IMR-90 (cell line): ENCODE measurements around the gene HOGA1. TPM values are rescaled to one million over a fixed set of nuclear protein-coding genes. Genes with fewer than 3 reads are reported as not detected.

Source experiments
- ATAC-seq: fragments of 200-7000 bp; cut with Tn5 transposase; 2 replicates; pipeline ENCODE4 v1.9.1; 2020; ENCODE audit warnings: low read depth, mild to moderate bottlenecking, moderate library complexity
- BruUV-seq: library from RNA; stranded (reverse); fragments of 400-500 nt; replicated peaks from 2 replicates; lab custom pipeline; 2021; lab: Mats Ljungman, UMichigan
- CTCF ChIA-PET: fragments of 300-600 bp; formaldehyde crosslinking; extraction: SDS; loops from one replicate; lab custom pipeline; 2021; ENCODE audit warnings: antibody characterized with exemption; lab: Yijun Ruan, JAX
- POLR2A ChIA-PET: fragments of 300-600 bp; sonication (Branson Sonifier 250); formaldehyde crosslinking; loops from one replicate; lab custom pipeline; 2022; ENCODE audit warnings: antibody characterized with exemption; ENCODE audit not compliant: unreplicated experiment; lab: Charles Lee
- DNase-seq: peaks from one replicate; pipeline ENCODE4 v3.0.0; 2013
- H2AFZ ChIP-seq: replicated peaks from 2 replicates; pipeline ENCODE3; 2013; ENCODE audit warnings: low read length, mild to moderate bottlenecking; ENCODE audit not compliant: poor library complexity
- H2AK5ac ChIP-seq: 2 replicates; pipeline ENCODE4 v1.6.1; 2013; ENCODE audit warnings: low read depth, low read length, inconsistent platforms
- H2AK9ac ChIP-seq: replicated peaks from 2 replicates; pipeline ENCODE3; 2013; ENCODE audit warnings: mild to moderate bottlenecking, low read depth, low read length, moderate library complexity; ENCODE audit not compliant: poor library complexity
- H2BK120ac ChIP-seq: 2 replicates; pipeline ENCODE4 v1.6.1; 2013; ENCODE audit warnings: low read depth, low read length, inconsistent platforms
- H2BK15ac ChIP-seq: 3 replicates; pipeline ENCODE4 v1.6.1; 2013; ENCODE audit warnings: low read depth, low read length, inconsistent platforms
- H2BK20ac ChIP-seq: 2 replicates; pipeline ENCODE4 v1.6.1; 2013; ENCODE audit warnings: low read depth, mild to moderate bottlenecking, inconsistent platforms, low read length, moderate library complexity
- H2BK5ac ChIP-seq: 2 replicates; pipeline ENCODE4 v1.6.1; 2013; ENCODE audit warnings: mild to moderate bottlenecking, low read depth, low read length, inconsistent platforms; ENCODE audit not compliant: poor library complexity, severe bottlenecking
- H3K14ac ChIP-seq: replicated peaks from 2 replicates; pipeline ENCODE4 v1.6.1; 2013; ENCODE audit warnings: low read depth, low read length, inconsistent platforms
- H3K18ac ChIP-seq: 2 replicates; pipeline ENCODE4 v1.6.1; 2013; ENCODE audit warnings: low read depth, low read length, control low read depth
- H3K23ac ChIP-seq: 2 replicates; pipeline ENCODE4 v1.6.1; 2013; ENCODE audit warnings: low read depth, low read length, inconsistent platforms
- H3K27ac ChIP-seq: 2 replicates; pipeline ENCODE4 v1.5.1; 2013; ENCODE audit warnings: mild to moderate bottlenecking, control low read depth, low read length; ENCODE audit not compliant: insufficient read depth
- H3K27me3 ChIP-seq: 2 replicates; pipeline ENCODE4 v1.6.1; 2013; ENCODE audit warnings: low read length; ENCODE audit not compliant: control insufficient read depth, insufficient read depth
- H3K36me3 ChIP-seq: 2 replicates; pipeline ENCODE4 v1.6.1; 2013; ENCODE audit warnings: low read length, mixed read lengths; ENCODE audit not compliant: control insufficient read depth, insufficient read depth
- H3K4ac ChIP-seq: 2 replicates; pipeline ENCODE4 v1.6.1; 2013; ENCODE audit warnings: low read depth, low read length, inconsistent platforms
- H3K4me1 ChIP-seq: 2 replicates; pipeline ENCODE4 v1.6.1; 2013; ENCODE audit warnings: low read length, mixed read lengths; ENCODE audit not compliant: control insufficient read depth, insufficient read depth
- H3K4me2 ChIP-seq: 2 replicates; pipeline ENCODE4 v1.6.1; 2013; ENCODE audit warnings: low read depth, mild to moderate bottlenecking, control low read depth, low read length, moderate library complexity
- H3K4me3 ChIP-seq: 2 replicates; pipeline ENCODE4 v1.5.1; 2013; ENCODE audit warnings: low read depth, mild to moderate bottlenecking, control low read depth, low read length, moderate library complexity; ENCODE audit not compliant: insufficient read depth
- H3K56ac ChIP-seq: 2 replicates; pipeline ENCODE4 v1.6.1; 2013; ENCODE audit warnings: low read length, inconsistent platforms; ENCODE audit not compliant: insufficient read depth; ENCODE audit errors: extremely low read depth
- H3K79me1 ChIP-seq, 2 experiments: 2 replicates each; pipeline ENCODE4 v1.6.1; 2013; ENCODE audit warnings: low read length in 2 of 2, inconsistent platforms in 1 of 2, low read depth in 1 of 2
- H3K9ac ChIP-seq: 2 replicates; pipeline ENCODE4 v1.6.1; 2013; ENCODE audit warnings: low read depth, low read length, control low read depth
- H3K9me1 ChIP-seq: 2 replicates; pipeline ENCODE4 v1.6.1; 2013; ENCODE audit warnings: low read length, inconsistent platforms; ENCODE audit not compliant: insufficient read depth
- H3K9me3 ChIP-seq: 2 replicates; pipeline ENCODE4 v1.6.1; 2013; ENCODE audit warnings: low read length; ENCODE audit not compliant: control insufficient read depth, insufficient read depth
- H4K20me1 ChIP-seq: 2 replicates; pipeline ENCODE4 v1.6.1; 2013; ENCODE audit warnings: low read length, inconsistent platforms; ENCODE audit not compliant: insufficient read depth
- H4K5ac ChIP-seq: 2 replicates; pipeline ENCODE4 v1.6.1; 2013; ENCODE audit warnings: mild to moderate bottlenecking, low read depth, low read length, control low read depth
- H4K8ac ChIP-seq, 2 experiments: 2 replicates each; pipeline ENCODE4 v1.6.1; 2013; ENCODE audit warnings: low read depth in 2 of 2, low read length in 2 of 2, control low read depth in 1 of 2, inconsistent platforms in 1 of 2
- H4K91ac ChIP-seq: 2 replicates; pipeline ENCODE4 v1.6.1; 2013; ENCODE audit warnings: low read depth, low read length, inconsistent platforms; ENCODE audit not compliant: insufficient read depth
- RCOR1 ChIP-seq: IDR thresholded peaks from 2 replicates; pipeline ENCODE4 v1.6.1; 2012; ENCODE audit warnings: mild to moderate bottlenecking, low read length, improper control_type of control experiment; ENCODE audit not compliant: insufficient replicate concordance
- WGBS, 2 experiments: methylation state at CpG; one replicate each; pipeline versions ENCODE4 v1.1.5 to v1.1.7; 2013; ENCODE audit warnings: missing lambda C conversion rate in 2 of 2; ENCODE audit not compliant: insufficient read length in 1 of 2; ENCODE audit errors: extremely low coverage in 2 of 2; 5-methylcytosine and 5-hydroxymethylcytosine counted together
- dilution Hi-C: fragments of 300-500 bp; cut with HindIII; formaldehyde crosslinking; loops from one replicate; pipeline ENCODE4 v1.14.3; 2018; ENCODE audit warnings: low sequenced_read_pairs; ENCODE audit not compliant: unreplicated experiment
- in situ Hi-C: fragments of 300-500 bp; cut with MboI; formaldehyde crosslinking; loops from 3 replicates; pipeline ENCODE4 v1.14.3; 2019; ENCODE audit warnings: low sequenced_read_pairs, inconsistent platforms, mixed read lengths
- intact Hi-C: fragments of 100-400 bp; cut with micrococcal nuclease; formaldehyde crosslinking; loops from 2 replicates; pipeline ENCODE4 v1.10.0; 2022
- polyA plus RNA-seq, 3 experiments: library from polyadenylated mRNA; depleted of rRNA; stranded (reverse); fragments of >200 nt; gene quantifications; 2 replicates each; pipeline ENCODE4 v1.2.3, GENCODE V29; 2012; ENCODE audit warnings: low replicate concordance in 1 of 3
- total RNA-seq: library from RNA; depleted of rRNA; stranded (reverse); fragments of >200 nt; gene quantifications from 2 replicates; pipeline ENCODE4 v1.2.3, GENCODE V29; 2012

The HOGA1 gene
- total and polyA plus RNA-seq, 2 of the 4 experiments (the other 2 are of a cell fraction), result 0.36 to 0.41 TPM

DNA sequence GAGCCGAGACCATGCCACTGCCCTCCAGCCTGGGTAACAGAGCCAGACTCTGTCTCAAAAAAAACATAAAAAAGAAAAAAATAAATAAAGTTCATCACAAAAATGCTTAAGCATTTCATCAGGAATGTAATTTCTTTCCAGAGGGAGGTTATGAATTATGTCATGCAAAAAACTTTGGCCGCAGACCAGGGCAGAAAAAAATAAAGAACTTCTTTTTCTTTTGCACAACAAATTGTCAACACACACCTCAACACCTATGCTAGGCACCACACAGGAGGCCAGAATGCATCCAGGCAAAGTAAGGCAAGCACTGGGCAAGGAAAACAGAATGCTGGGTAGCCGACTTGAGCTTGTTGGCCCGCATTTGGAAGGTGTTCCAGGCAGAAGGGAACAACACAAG, 9.2 kb downstream of the HOGA1 start:
- dilution Hi-C loops (no loop called here), in situ Hi-C loops (no loop called here), intact Hi-C loops (no loop called here)
- no peak overlapping the region for H3K4me2 ChIP-seq
- no peak overlapping the region for H2AFZ ChIP-seq
- H4K8ac ChIP-seq, result no peak overlapping the region
- TF ChIP-seq RCOR1, result no peak
- DNase-seq (peak; percentile 39), ATAC-seq (peak; percentile 7)
- peaks cover 3% of the 10 kb centered on the region; the same call in 1 of the 2 replicates for H4K20me1 ChIP-seq
- no peaks in the 10 kb centered on the region for H3K9me3 ChIP-seq
- H3K4me1 ChIP-seq, result peaks cover 15% of the 10 kb centered on the region
- peaks cover 6% of the 10 kb centered on the region for H3K9me1 ChIP-seq
- no TSS peak for BruUV-seq
- H3K27ac ChIP-seq, result no peak overlapping the region
- H3K18ac ChIP-seq, result no peak overlapping the region
- no peak overlapping the region for H2BK5ac ChIP-seq
- no peaks in the 10 kb centered on the region for H3K27me3 ChIP-seq
- H2AK5ac ChIP-seq, result no peak overlapping the region
- WGBS, 2 experiments, result 92% methylated on average over 2 of the region's 4 CpGs; no CpG with 5 or more reads in 1 of the 2 experiments
- H3K23ac ChIP-seq, result no peak overlapping the region
- H3K79me1 ChIP-seq, result no peaks in the 10 kb centered on the region
- ChIA-PET CTCF (no interaction called here), POLR2A (no interaction called here)
- no peaks in the 10 kb centered on the region for H3K36me3 ChIP-seq
- H2AK9ac ChIP-seq, result no peak overlapping the region
- no peak overlapping the region for H4K5ac ChIP-seq
- no peak overlapping the region for H2BK15ac ChIP-seq
- H2BK120ac ChIP-seq, result no peak overlapping the region
- H3K56ac ChIP-seq, result no peak overlapping the region
- no peak overlapping the region for H3K4ac ChIP-seq
- H3K14ac ChIP-seq, result no peak overlapping the region
- H3K9ac ChIP-seq, result no peak overlapping the region
- H4K91ac ChIP-seq, result no peak overlapping the region
- no peak overlapping the region for H2BK20ac ChIP-seq
- no peak overlapping the region for H3K4me3 ChIP-seq
